Erythroblast (primary cell): Measurements from ENCODE around the gene ADD3.

ENCODE experiments used
- GATA1 ChIP-seq: IDR thresholded peaks from 2 replicates; pipeline ENCODE4 v1.6.1; 2011; ENCODE audit warnings: low read depth, mild to moderate bottlenecking, control low read depth, low read length, moderate library complexity
- POLR2A ChIP-seq: IDR thresholded peaks from 2 replicates; pipeline ENCODE4 v1.6.1; 2011; ENCODE audit warnings: mild to moderate bottlenecking, low read length

DNA sequence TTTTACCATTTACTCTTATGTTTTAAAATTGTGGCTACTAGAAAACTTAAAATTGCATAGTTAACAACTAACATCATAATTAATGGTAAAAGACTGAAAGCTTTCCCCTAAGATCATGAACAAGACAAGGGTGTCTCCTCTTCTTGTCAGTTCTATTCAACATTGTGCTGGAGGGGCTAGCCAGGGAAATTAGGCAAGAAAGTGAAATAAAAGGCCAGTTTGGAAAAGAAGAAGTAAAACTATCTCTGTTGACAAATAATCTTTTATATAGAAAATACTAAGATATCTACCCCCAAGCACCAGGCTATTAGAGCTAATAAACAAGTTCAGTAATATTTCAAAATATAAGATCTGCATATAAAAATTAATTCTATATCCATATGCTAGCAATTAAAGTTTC, 152.7 kb downstream of the ADD3 start:
- TF ChIP-seq POLR2A: no peak
- no peak for TF ChIP-seq GATA1
